H1 (cell line): ENCODE results near the gene ATG5. TPM values are rescaled to one million over a fixed set of nuclear protein-coding genes. Genes with fewer than 3 reads are reported as not detected.

Source experiments
- CTCF ChIA-PET: fragments of 300-600 bp; sonication (Branson Sonifier 250); formaldehyde crosslinking; loops from one replicate; lab custom pipeline; 2021; ENCODE audit not compliant: partially characterized antibody; lab: Charles Lee
- POLR2A ChIA-PET: fragments of 300-600 bp; sonication (Branson Sonifier 250); formaldehyde crosslinking; loops from one replicate; lab custom pipeline; 2021; ENCODE audit warnings: inconsistent platforms; ENCODE audit not compliant: partially characterized antibody; lab: Charles Lee
- DNase-seq, 2 experiments: peaks; one replicate each; pipeline versions ENCODE4 v3.0.0 to v3.0.0-alpha.2; 2010 to 2022; ENCODE audit warnings: low spot score in 2 of 2, low read depth in 1 of 2, mixed read lengths in 1 of 2
- FAIRE-seq: peaks from 2 replicates; lab custom pipeline; 2011; peaks lifted over from hg19 to GRCh38; lab: Jason Lieb, UNC
- H2AFZ ChIP-seq: 2 replicates; pipeline ENCODE4 v1.8.1; 2012; ENCODE audit warnings: low read length, inconsistent platforms
- H2AK5ac ChIP-seq: 2 replicates; pipeline ENCODE4 v1.6.1; 2013; ENCODE audit warnings: low read depth, low read length
- H2BK120ac ChIP-seq: replicated peaks from 2 replicates; pipeline ENCODE3; 2013; ENCODE audit warnings: low read depth, low read length, inconsistent platforms
- H2BK12ac ChIP-seq: 2 replicates; pipeline ENCODE4 v1.6.1; 2013; ENCODE audit warnings: low read depth, low read length
- H2BK15ac ChIP-seq: 2 replicates; pipeline ENCODE4 v1.6.1; 2013; ENCODE audit warnings: low read length
- H2BK20ac ChIP-seq: 2 replicates; pipeline ENCODE4 v1.6.1; 2013; ENCODE audit warnings: low read length
- H2BK5ac ChIP-seq: 2 replicates; pipeline ENCODE4 v1.6.1; 2013; ENCODE audit warnings: low read depth, low read length
- H3K14ac ChIP-seq: 2 replicates; pipeline ENCODE4 v1.6.1; 2013; ENCODE audit warnings: inconsistent platforms; ENCODE audit not compliant: insufficient read length
- H3K18ac ChIP-seq: 2 replicates; pipeline ENCODE4 v1.6.1; 2013; ENCODE audit warnings: low read length; ENCODE audit errors: extremely low read depth
- H3K23ac ChIP-seq: 2 replicates; pipeline ENCODE4 v1.6.1; 2013; ENCODE audit warnings: inconsistent platforms; ENCODE audit not compliant: insufficient read length
- H3K23me2 ChIP-seq: 2 replicates; pipeline ENCODE4 v1.6.1; 2013; ENCODE audit warnings: low read depth, low read length
- H3K27ac ChIP-seq: 2 replicates; pipeline ENCODE4 v1.6.1; 2011; ENCODE audit warnings: low read depth, low read length, inconsistent platforms
- H3K27me3 ChIP-seq, 4 experiments: replicated peaks in 1 of 4; 1 replicate in 1 of 4; 2 replicates in 3 of 4; pipeline versions ENCODE4 v1.6.1 to v1.8.1; 2011 to 2013; ENCODE audit warnings: low read length in 3 of 4, mild to moderate bottlenecking in 3 of 4, inconsistent platforms in 2 of 4, mixed read lengths in 2 of 4, moderate library complexity in 1 of 4; ENCODE audit not compliant: control insufficient read depth in 3 of 4, insufficient read depth in 3 of 4; ENCODE audit errors: extremely low read depth in 1 of 4
- H3K36me3 ChIP-seq, 4 experiments: 2 replicates each; pipeline versions ENCODE4 v1.6.1 to v1.8.1; 2011 to 2013; ENCODE audit warnings: mild to moderate bottlenecking in 4 of 4, low read length in 3 of 4, moderate library complexity in 2 of 4, control low read depth in 1 of 4, inconsistent platforms in 1 of 4; ENCODE audit not compliant: insufficient read depth in 4 of 4, control insufficient read depth in 2 of 4
- H3K4ac ChIP-seq: replicated peaks from 2 replicates; pipeline ENCODE3; 2013; ENCODE audit warnings: low read length, low read depth, mixed read lengths, inconsistent platforms; ENCODE audit not compliant: insufficient read length
- H3K4me1 ChIP-seq, 4 experiments: replicated peaks in 1 of 4; 1 replicate in 1 of 4; 2 replicates in 3 of 4; pipeline versions ENCODE4 v1.6.1 to v1.8.1; 2011 to 2013; ENCODE audit warnings: low read length in 3 of 4, inconsistent platforms in 2 of 4, mixed read lengths in 1 of 4; ENCODE audit not compliant: insufficient read depth in 4 of 4, control insufficient read depth in 3 of 4
- H3K4me2 ChIP-seq, 2 experiments: 2 replicates each; pipeline versions ENCODE4 v1.6.1 to v1.8.1; 2011 to 2013; ENCODE audit warnings: low read depth in 2 of 2, low read length in 2 of 2, control low read depth in 1 of 2, inconsistent platforms in 1 of 2, mild to moderate bottlenecking in 1 of 2; ENCODE audit not compliant: insufficient read depth in 1 of 2
- H3K4me3 ChIP-seq, 4 experiments: fragments of 200-600, 300-600 bp in 1 of 4; sonication (generic), shearing (Covaris generic), sonication (Bioruptor Twin) in 1 of 4; 2 replicates each; pipeline versions ENCODE4 v1.5.1 to v1.8.1; 2011 to 2016; ENCODE audit warnings: low read length in 4 of 4, low read depth in 3 of 4, control low read depth in 2 of 4, inconsistent platforms in 2 of 4, mild to moderate bottlenecking in 2 of 4, mixed read lengths in 1 of 4, moderate library complexity in 1 of 4; ENCODE audit not compliant: insufficient read depth in 2 of 4; ENCODE audit errors: extremely low read depth in 1 of 4
- H3K56ac ChIP-seq: replicated peaks from 2 replicates; pipeline ENCODE3; 2013; ENCODE audit warnings: low read depth, mild to moderate bottlenecking, mixed read lengths, low read length, inconsistent platforms; ENCODE audit not compliant: insufficient read length
- H3K79me1 ChIP-seq: 2 replicates; pipeline ENCODE4 v1.6.1; 2013; ENCODE audit warnings: low read depth, low read length, control low read depth
- H3K79me2 ChIP-seq, 2 experiments: 2 replicates each; pipeline versions ENCODE4 v1.6.1 to v1.8.1; 2012 to 2013; ENCODE audit warnings: low read length in 2 of 2, mild to moderate bottlenecking in 2 of 2, inconsistent platforms in 1 of 2; ENCODE audit not compliant: insufficient read depth in 2 of 2, control insufficient read depth in 1 of 2
- H3K9ac ChIP-seq, 4 experiments: replicated peaks in 1 of 4; 1 replicate in 1 of 4; 2 replicates in 3 of 4; pipeline versions ENCODE4 v1.6.1 to v1.8.1; 2011 to 2013; ENCODE audit warnings: low read depth in 3 of 4, low read length in 3 of 4, control low read depth in 2 of 4, mild to moderate bottlenecking in 2 of 4, moderate library complexity in 2 of 4, inconsistent platforms in 1 of 4; ENCODE audit errors: extremely low read depth in 1 of 4
- H3K9me3 ChIP-seq, 2 experiments: 2 replicates each; pipeline versions ENCODE4 v1.6.1 to v1.8.1; 2012 to 2013; ENCODE audit warnings: mild to moderate bottlenecking in 2 of 2, moderate library complexity in 2 of 2, control low read depth in 1 of 2, inconsistent platforms in 1 of 2, low read depth in 1 of 2, low read length in 1 of 2, mixed read lengths in 1 of 2; ENCODE audit not compliant: insufficient read depth in 2 of 2
- H4K20me1 ChIP-seq, 2 experiments: replicated peaks in 1 of 2; 2 replicates each; pipeline versions ENCODE3 to v1.8.1; 2011 to 2013; ENCODE audit warnings: inconsistent platforms in 2 of 2, low read length in 2 of 2, mild to moderate bottlenecking in 1 of 2; ENCODE audit not compliant: insufficient read depth in 2 of 2, control insufficient read depth in 1 of 2
- H4K5ac ChIP-seq: 2 replicates; pipeline ENCODE4 v1.6.1; 2013; ENCODE audit warnings: low read length, low read depth, mixed read lengths, inconsistent platforms; ENCODE audit not compliant: insufficient read length
- H4K8ac ChIP-seq: 2 replicates; pipeline ENCODE4 v1.8.0; 2013; ENCODE audit warnings: mild to moderate bottlenecking, moderate library complexity, low read length, inconsistent platforms; ENCODE audit not compliant: insufficient read depth; ENCODE audit errors: extremely low read depth
- H4K91ac ChIP-seq: replicated peaks from 2 replicates; pipeline ENCODE3; 2013; ENCODE audit warnings: low read length, mixed read lengths, inconsistent platforms; ENCODE audit not compliant: insufficient read length
- CBX5 ChIP-seq: fragments of 300-800, 300-1000 bp; sonication (generic); IDR thresholded peaks from 2 replicates; pipeline ENCODE4 v1.7.1; 2016; ENCODE audit warnings: antibody characterized with exemption, low read length, low read depth
- CBX8 ChIP-seq: fragments of 300-800, 300-1000 bp; sonication (generic); IDR thresholded peaks from 2 replicates; pipeline ENCODE4 v1.7.1; 2016; ENCODE audit warnings: low read depth, low read length, borderline replicate concordance
- CREB1 ChIP-seq: IDR thresholded peaks from 2 replicates; pipeline ENCODE4 v1.6.1; 2012; ENCODE audit warnings: inconsistent platforms
- EGR1 ChIP-seq: IDR thresholded peaks from 2 replicates; pipeline ENCODE4 v1.6.1; 2011; ENCODE audit warnings: low read depth, low read length, borderline replicate concordance
- HDAC2 ChIP-seq, 2 experiments: fragments of 300-600 bp in 1 of 2; sonication (generic) in 1 of 2; IDR thresholded peaks; 2 replicates each; pipeline ENCODE4 v1.6.1; 2011 to 2012; ENCODE audit warnings: low read depth in 2 of 2, low read length in 2 of 2, mild to moderate bottlenecking in 2 of 2, moderate library complexity in 2 of 2, borderline replicate concordance in 1 of 2, inconsistent platforms in 1 of 2
- HDAC6 ChIP-seq: IDR thresholded peaks from one replicate; pipeline ENCODE4 v1.7.1; 2012; ENCODE audit warnings: low read depth, mild to moderate bottlenecking, inconsistent platforms, low read length, moderate library complexity
- MAFK ChIP-seq: IDR thresholded peaks from 2 replicates; pipeline ENCODE4 v1.6.1; 2012; ENCODE audit warnings: low read depth, mild to moderate bottlenecking, improper control_type of control experiment, low read length
- POU5F1 ChIP-seq: IDR thresholded peaks from 2 replicates; pipeline ENCODE4 v1.6.1; 2011; ENCODE audit warnings: low read depth, mild to moderate bottlenecking, low read length, moderate library complexity
- TCF12 ChIP-seq: IDR thresholded peaks from 2 replicates; pipeline ENCODE4 v1.6.1; 2011; ENCODE audit warnings: low read depth, mild to moderate bottlenecking, low read length
- WGBS, 2 experiments: shearing (Covaris generic) in 1 of 2; methylation state at CpG; one replicate each; pipeline versions ENCODE4 v1.1.6 to v1.1.7; 2013 to 2015; ENCODE audit warnings: low lambda C conversion rate in 2 of 2, mixed read lengths in 2 of 2, inconsistent platforms in 1 of 2, low coverage in 1 of 2, missing lambda C conversion rate in 1 of 2; ENCODE audit not compliant: insufficient replicate concordance in 2 of 2, insufficient coverage in 1 of 2, insufficient read length in 1 of 2; ENCODE audit errors: extremely low coverage in 1 of 2, missing lambda C conversion rate in 1 of 2; 5-methylcytosine and 5-hydroxymethylcytosine counted together
- polyA plus RNA-seq, 7 experiments: library from polyadenylated mRNA; depleted of rRNA in 3 of 7; stranded (reverse) in 5 of 7; unstranded in 2 of 7; fragments of >200 nt in 5 of 7; fragments of 200-250 nt in 2 of 7; gene quantifications; 1 replicate in 5 of 7; 2 replicates in 1 of 7; 4 replicates in 1 of 7; pipeline versions ENCODE4 v1.2.1 to v1.2.3, GENCODE V29; 2011 to 2013; ENCODE audit warnings: missing spikeins in 2 of 7, mixed read lengths in 2 of 7
- total RNA-seq: library from RNA; stranded (reverse); fragmentation: NEBNext Ultra II Directional; extraction: Animal tissue kit (Norgen Biotek cat#: 25700); gene quantifications from 2 replicates; pipeline ENCODE4 v1.2.1, GENCODE V29; 2021
- TF ChIP-seq, protein P1 (sequence below): IDR thresholded peaks from 2 replicates; pipeline ENCODE4 v1.6.1; 2012; ENCODE audit warnings: low read length, inconsistent platforms

Gene ATG5
- total and polyA plus RNA-seq, 2 of the 8 experiments (the other 6 are each of a cell fraction or from before 2014, with no cell fraction given): 18.2 to 39.0 TPM

DNA sequence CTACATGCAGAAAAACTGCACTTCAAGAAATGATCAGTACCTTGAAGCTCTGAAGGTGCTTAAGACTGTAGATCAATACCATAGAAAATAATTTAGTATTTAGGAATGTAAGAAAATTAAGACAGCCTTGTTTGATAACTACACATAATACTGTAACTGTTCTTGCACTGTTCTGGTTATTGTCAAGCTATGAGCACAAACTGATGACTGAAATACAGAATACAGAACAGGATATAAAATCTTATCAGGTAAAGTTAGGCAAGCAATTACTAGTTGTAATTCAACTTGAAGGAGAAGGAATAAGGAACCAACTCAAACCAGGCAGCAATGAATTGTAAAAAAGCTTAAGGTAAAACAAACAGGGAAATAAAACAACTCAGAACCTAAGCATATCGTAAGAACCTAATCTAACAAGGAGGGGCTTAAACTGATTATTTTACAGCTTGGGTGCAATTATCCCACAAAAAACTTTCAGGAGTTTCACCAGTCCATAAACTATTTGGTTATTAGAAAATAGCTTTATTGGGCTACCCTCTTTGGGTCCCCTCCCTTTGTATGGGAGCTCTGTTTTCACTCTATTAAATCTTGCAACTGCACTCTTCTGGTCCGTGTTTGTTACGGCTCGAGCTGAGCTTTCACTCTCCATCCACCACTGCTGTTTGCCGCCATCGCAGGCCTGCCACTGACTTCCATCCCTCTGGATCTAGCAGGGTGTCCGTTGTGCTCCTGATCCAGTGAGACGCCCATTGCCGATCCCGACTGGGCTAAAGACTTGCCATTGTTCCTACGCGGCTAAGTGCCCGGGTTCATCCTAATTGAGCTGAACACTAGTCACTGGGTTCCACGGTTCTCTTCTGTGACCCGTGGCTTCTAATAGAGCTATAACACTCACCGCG, 97.7 kb downstream of the ATG5 start:
- Histone ChIP-seq H4K8ac (no peak overlapping the region), H3K23me2 (no peaks in the 10 kb centered on the region), H3K79me1 (no peaks in the 10 kb centered on the region; the same call in 1 of the 2 replicates), H2AFZ (no peak overlapping the region), H3K4me2 (no peak overlapping the region), H4K5ac (no peak overlapping the region), H2BK20ac (no peak overlapping the region), H3K18ac (no peak overlapping the region), H3K36me3 (peaks cover 0 to 3% (median 0%) of the 10 kb centered on the region in 4 experiments; a peak in 2 of 8 replicates), H2BK5ac (no peak overlapping the region), H3K4me3 (no peak overlapping the region), H3K79me2 (no peaks in the 10 kb centered on the region; a peak in 1 of 4 replicates), H3K27ac (no peak overlapping the region), H3K14ac (no peak overlapping the region), H3K23ac (no peak overlapping the region), H2BK120ac (no peak overlapping the region), H3K4me1 (no peaks in the 10 kb centered on the region), H3K27me3 (no peaks in the 10 kb centered on the region), H2AK5ac (no peak overlapping the region), H2BK15ac (no peak overlapping the region), H3K56ac (no peak overlapping the region), H3K9me3 (no peaks in the 10 kb centered on the region; a peak in 1 of 4 replicates), H3K4ac (no peak overlapping the region), H4K91ac (no peak overlapping the region), H2BK12ac (no peak overlapping the region), H3K9ac (no peak overlapping the region), H4K20me1 (no peaks in the 10 kb centered on the region)
- DNase-seq (no peak), FAIRE-seq (no peak)
- ChIA-PET POLR2A (no interaction called here), CTCF (interaction anchor here (1.0 to 1.3 kb wide), 3 partner anchors 27 to 142 kb away, joined by 3 read pairs; partner anchors contain the start of gene PRDM1)
- WGBS, 2 experiments: 95% methylated on average over 17 of the region's 17 CpGs; no CpG with 5 or more reads in 1 of the 2 experiments
- no peak for TF ChIP-seq EGR1
- TF ChIP-seq TCF12: no peak
- TF ChIP-seq CBX8: no peak
- TF ChIP-seq MAFK: no peak
- TF ChIP-seq HDAC2 (IDR thresholded peaks at IDR 0.05; ENCODE audit: borderline replicate concordance in 1 of 2, low read depth in 2 of 2, low read length in 2 of 2): no peak
- no peak for TF ChIP-seq HDAC6
- TF ChIP-seq, protein P1, sequence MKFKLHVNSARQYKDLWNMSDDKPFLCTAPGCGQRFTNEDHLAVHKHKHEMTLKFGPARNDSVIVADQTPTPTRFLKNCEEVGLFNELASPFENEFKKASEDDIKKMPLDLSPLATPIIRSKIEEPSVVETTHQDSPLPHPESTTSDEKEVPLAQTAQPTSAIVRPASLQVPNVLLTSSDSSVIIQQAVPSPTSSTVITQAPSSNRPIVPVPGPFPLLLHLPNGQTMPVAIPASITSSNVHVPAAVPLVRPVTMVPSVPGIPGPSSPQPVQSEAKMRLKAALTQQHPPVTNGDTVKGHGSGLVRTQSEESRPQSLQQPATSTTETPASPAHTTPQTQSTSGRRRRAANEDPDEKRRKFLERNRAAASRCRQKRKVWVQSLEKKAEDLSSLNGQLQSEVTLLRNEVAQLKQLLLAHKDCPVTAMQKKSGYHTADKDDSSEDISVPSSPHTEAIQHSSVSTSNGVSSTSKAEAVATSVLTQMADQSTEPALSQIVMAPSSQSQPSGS: no peak
- no peak for TF ChIP-seq CREB1
- TF ChIP-seq CBX5: no peak
- TF ChIP-seq POU5F1: no peak
